HG02588 (cell line): ENCODE results near the gene FAM181A.

ENCODE experiments used
- ATAC-seq: cut with Tn5 transposase; IDR thresholded peaks from one replicate; pipeline ENCODE4 v1.9.1; 2021; ENCODE audit warnings: mild to moderate bottlenecking, moderate library complexity; ENCODE audit not compliant: unreplicated experiment

Gene FAM181A

DNA sequence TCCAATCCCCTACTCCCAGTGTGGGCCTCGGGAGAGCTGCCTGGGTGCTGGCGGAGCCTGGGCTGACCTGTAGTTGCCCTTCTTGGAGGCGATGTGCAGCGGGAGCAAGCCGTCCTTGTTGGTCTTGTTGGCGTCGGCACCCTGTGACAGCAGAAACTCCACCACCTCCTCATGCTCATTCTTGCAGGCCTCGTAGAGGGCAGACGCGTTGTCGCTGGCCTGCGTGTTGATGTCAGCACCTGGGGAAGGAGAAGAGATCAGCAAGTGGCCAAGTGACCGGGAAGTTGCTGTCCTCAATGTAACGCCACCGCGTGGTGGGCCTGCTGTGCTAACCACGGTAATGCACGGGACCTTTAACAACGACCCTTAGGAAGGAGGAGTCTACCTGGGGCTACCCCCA lies 20.1 kb downstream of the FAM181A start:
- ATAC-seq, result no peak

DNA sequence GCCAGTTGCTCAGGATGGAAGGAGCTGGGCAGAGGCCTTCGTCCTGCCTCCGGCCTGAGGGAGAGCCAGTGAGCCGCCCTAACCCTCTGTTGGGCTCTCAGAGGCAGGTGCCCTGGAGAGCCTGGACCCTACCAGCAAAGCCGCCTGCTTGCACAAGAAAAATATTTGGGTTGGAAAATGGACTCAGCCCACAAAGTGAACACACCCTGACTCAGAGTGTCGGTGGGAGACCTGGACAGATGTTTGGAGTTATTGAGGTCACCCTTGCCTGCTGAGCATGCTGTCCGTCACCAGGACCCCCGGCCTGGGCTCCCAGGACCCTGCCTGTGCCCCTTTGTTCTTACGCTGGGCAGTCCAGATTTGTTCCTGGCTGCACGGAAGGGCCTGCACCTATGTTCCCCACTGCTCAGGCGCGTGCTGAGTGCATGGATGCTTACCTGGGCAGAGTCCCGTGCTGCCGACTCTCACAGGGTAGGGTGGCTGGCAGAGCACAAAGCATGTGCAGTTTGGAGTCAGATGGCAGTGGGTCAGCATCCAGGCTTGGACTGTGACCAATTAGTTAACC lies 22.4 kb downstream of the FAM181A start:
- ATAC-seq, result no peak

DNA sequence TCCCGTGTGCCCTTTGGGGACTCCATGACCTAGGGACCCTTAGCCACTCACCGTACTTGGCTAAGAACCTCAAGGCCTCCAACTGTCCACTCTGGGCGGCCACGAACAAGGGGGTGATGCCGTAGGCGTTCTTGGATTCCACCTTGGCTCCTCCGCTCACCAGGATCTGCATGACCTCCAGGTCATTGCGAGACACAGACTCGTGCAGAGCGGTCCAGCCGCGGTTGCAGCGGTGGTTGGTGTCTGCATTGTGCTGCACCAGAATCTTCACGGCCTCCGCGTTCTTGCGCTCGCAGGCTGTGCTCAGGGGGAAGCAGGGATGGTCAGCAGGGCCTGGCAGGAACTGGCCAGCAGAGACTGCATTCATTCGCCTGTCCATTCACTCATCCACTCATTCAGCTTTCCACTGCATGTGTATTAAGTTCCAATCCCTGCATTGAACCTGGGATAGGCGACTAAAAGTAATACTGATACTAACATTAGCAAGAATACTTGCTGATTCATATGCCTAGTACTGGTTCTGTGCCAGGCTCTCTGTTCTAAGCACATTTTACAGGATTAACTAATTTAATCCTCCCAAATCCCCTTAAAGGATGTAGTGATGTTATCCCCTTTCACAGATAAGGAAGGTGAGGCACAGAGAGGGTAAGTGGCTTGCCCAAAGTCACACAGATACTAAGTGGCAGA lies 23.9 kb downstream of the FAM181A start:
- no peak for ATAC-seq

DNA sequence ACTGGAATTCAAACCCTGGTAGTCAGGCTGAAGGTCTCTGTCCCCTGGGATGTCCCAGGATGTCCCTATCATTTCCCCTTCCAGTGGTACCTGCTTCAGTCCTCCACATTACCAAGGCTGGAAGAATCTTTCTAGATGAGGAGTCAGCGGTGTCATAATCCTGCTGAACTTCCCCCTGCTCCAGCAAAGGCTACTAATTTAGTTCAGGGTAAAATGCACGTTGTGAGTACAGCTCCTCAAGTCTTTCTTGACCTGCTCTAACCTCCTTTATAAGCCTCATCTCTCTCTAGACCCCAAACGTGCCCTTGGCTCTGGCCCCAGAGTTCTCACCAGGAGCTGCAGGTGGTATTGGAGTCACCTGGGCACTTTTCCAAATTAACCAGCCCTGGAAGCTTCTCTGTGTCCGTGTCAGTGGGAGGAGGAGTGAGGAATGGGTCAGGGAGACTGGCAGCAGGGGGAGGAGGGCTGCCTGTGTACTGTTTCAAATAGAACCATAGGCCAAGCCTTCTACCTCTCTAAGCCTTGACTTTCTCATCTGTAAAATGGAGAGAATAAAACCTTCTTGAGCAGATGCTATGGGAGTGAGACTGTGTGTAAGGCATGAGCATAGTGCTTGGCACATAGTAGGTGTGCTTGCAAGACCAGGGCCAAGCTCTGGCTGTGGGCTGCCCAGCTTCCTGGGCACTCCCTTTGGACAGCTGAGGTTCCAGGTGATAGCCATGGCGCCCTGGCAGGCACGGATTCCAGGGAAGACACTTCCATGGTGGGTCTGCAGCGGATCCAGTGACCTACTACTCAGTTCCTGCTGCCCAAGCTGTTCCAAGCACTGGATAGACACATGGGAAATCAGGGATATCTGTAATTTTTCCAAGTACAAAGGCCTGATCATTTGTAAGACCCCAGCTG lies 24.7 kb downstream of the FAM181A start:
- ATAC-seq, result no peak

DNA sequence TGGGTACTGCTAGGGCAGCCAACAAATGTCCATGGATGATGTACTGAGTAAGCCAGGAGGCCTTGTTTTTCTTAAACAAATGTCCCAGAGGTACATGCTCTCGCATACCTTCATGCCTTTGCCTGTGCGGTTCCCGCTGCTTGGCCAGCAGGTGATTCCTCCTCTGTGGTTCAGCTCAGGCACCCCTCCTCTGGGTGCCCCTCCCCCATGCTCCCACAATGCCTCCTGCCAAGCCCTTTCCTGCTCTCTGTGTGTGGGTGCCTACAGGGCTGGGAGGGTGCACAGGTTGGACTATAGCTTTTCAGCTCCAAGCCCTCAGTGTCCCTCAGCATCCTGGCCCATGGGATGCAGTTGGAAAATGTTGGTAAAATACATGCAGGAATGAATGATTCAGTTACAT lies 25.7 kb downstream of the FAM181A start:
- no peak for ATAC-seq

DNA sequence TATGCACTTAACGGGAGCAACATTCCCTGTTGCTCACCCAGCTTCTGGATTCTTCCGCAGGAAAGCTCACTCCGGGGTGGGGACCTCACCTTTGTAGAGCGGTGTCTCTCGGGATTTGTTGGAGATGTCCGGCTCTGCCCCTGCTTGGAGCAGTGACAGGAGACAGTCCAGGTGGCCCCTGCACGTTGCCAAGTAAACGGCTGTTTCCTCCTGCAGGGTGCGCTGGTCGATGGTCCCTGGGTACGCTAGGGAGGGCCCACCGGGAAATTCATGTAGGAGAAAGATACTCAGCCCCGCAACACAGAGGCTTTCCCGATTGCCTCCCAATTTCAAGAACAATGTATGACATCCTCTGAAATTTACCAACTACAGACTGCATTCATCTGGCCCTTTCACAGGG lies 26.1 kb downstream of the FAM181A start:
- ATAC-seq, result no peak

DNA sequence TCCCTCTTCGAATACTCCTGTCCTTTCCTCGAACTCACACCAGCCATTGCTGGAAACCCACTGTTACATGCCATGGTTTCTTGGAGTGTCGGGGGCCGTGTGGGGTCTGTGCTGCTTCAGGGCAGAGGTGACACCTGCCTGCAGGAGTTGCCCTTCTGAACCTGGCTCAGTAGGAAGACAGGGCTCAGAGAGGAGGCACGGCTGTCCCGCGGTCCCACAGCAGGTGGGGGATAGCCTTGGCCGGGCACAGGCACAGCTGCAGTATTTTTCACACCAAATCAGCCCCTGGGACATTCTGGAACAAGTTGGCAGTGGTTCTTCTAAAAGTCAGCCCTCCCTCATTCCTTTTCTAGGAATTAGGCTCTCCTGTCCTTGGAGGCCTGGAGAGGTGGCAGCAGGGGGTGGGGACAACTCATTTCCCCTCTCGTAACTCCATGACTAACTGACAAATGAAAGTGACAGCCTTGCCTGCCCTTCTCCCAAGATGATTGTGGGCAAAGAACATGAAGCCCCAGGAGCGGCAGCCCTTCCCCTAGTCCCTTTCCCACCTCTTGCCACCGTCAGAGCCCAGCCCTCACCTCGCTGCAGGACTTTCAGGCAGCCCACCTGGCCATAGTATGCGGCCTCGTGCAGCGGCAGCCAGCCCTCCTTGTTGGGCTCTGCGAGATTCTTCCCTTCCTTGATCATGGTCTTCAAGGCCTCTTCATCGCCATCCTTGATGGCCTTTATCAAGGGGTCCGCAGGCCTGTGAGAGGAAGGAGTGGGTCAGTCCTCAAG lies 26.8 kb downstream of the FAM181A start:
- no peak for ATAC-seq

DNA sequence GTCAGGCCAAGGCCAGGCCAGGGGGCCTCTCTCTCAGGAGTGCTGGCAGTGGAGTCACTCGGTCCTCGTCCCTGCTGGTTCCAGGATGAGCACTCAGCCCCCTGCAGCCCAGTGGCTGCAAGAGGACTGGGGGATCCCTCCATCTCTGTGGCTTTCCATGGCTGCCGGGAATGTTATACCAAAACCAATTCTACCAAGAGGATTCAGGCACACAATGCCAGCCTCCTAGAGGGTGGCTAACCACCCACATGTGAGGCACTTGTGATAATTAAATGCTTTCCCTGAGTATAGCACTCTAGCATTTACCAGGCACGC lies 27.3 kb downstream of the FAM181A start:
- no peak for ATAC-seq

DNA sequence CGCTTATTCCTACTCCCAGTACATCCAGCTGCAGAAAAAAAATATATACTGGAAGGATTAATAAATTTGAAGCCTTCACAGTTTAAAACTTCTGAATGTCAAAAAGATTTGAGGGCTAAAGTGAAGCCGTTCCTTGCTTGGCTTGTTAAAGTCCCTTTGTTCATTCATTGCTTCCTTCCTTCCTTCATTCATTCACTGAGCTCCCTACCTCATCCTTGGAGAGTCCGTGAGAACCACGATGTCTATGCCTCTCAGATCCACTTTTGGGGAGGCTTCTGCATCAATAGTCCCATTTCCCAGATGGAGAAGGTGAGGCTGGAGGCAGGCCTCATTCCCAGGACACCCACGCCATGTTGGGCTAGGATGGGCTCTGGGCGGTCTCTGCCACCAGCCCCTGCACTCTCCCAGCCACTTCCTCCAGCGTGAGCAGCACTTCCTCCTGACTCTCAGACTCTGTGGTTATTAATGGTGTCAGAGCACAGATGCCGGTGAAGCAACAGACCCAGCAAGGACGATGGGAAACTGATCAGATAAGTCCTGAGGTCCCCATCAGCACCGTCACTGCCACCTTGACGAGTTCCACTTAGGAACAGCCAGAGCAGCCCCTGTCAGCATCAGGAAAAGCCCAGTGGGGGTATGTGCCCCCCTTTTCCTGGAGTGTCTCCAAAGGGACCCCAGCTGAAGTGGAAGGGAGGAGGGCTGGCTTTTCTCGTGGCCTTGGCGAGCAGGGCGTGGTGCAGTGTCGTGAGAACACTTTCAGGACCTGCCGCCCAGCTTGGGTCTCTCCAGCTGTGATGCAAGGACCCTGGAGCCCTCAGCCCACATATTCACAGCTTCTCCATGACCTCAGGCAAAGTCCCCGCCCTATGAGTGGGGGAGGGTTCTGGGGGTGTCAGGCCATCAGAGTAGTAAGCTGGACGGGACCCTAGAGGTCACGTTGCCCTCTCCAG lies 28.0 kb downstream of the FAM181A start:
- no peak for ATAC-seq

DNA sequence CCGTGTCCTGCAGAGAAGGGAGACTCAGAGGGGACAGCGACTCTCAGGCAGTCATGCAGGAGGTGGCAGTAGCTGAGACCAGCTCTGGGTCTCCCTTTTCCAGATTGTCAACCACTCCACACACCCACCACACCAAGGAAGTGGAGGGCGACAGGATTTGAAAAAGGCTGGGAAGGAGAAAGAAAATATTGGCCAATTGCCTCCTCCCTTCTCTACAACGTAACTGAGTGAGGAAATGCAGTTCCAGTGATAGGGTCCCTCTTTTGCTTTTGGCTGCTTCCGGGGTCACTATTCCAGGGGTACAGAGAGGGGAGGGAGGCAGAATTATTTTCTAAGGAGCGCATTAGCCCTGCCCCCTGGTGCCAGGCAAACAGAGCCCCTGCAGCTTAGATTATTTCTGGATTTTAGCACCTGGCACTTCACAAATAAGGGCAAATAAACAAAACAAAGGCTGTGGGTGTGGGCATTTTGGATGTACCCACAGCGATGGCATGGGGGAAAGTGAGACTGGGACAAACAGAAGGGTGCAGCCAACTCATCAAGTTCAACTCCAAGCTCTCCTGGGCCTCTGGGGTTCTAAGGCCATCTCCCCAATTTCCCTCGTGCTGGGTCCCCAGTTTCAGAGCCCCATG lies 28.8 kb downstream of the FAM181A start:
- no peak for ATAC-seq

DNA sequence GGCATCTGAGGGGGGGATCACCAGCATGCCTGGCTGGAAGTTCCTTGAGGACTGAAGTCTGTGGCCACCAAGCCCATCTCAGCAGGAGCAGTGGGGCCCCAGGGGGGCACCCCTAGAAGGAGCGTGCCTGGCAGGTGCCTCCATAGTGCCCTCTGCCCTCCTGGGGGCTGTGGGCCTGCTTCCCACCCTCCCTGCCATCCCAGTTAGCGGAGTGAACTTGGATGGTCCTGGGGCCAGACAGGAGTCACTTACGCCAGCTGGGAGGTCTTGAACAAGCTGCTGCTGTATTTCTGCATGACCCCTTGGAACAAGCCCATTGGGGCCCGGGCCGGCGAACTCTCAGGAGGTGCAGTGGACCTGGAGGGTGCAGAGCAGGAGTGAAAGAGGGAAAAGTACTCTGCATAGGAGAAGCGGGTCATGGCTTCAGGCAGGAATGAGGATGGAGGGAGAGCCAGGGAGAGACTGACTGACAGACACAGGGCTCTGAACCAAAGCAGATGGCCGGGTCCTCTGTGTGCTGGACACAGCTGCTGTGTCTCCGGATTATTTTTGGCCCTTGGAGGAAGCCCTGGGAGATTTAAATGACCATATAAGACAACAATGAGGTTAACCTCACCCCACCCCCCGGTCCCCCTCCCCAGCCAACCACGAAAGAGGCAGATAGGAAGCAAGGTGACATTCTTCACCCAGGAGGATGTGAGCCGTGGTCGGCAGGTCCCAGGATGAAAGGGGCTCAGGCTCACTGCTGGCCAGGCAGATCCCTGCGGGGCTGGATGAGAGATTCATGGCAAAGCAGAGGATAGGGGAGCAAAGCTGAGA lies 29.6 kb downstream of the FAM181A start:
- ATAC-seq, result no peak

DNA sequence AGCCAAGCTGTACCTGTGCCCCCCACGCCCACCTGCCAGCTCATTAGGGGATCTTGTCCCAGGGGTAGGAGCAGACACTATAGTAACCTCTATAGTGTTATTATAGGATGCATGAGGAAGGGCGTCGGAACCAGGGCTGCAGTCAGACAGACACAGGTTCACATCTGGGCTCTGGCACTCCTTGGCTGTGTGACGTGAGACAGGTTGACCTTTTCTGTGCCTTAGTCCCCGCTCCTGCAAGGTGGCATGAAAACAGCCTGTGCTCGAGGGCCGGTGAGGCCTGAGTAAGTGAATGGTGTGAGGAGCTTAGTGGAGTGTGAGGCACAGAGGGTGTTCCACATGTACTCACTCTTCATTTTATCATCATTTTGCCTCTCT lies 30.2 kb downstream of the FAM181A start:
- ATAC-seq, result no peak

DNA sequence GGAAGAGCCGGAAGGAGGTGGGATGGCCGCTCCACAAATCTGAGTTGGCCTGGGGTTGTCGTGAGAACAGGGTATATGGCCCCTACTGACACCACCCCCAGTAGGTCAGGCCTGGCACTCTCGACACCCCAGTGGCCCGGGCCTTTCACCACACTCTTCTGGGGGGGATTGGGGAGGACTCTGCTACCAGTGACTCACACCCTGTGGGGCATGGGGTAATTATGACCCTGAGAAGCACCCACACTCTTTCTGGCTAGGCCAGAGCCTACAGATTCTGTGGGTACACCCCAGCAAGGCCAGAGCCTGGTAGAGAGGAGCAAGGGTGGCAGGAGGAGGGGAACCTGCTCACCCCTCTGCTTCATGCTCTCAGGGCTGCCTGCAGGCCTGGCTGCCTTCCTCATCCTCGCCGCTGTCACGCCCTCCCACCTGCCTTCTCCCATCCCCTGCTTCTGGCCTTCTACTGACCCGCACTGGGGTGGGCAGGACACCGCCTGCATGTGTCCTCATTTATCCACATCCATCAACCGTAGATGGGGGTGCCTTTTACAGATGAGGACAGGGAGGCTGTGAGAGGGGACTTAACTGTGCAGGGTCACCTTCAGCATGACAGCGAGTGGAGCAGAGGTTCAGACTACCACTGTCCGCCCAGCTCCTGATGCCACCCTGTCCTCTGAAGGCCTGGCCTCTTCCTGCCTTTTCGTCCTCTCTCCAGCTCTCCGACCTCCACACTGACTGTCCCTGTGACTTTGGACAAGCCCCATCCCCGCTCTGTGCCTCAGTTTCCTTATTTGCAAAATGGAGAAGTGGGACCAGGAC lies 30.8 kb downstream of the FAM181A start:
- ATAC-seq, result no peak

DNA sequence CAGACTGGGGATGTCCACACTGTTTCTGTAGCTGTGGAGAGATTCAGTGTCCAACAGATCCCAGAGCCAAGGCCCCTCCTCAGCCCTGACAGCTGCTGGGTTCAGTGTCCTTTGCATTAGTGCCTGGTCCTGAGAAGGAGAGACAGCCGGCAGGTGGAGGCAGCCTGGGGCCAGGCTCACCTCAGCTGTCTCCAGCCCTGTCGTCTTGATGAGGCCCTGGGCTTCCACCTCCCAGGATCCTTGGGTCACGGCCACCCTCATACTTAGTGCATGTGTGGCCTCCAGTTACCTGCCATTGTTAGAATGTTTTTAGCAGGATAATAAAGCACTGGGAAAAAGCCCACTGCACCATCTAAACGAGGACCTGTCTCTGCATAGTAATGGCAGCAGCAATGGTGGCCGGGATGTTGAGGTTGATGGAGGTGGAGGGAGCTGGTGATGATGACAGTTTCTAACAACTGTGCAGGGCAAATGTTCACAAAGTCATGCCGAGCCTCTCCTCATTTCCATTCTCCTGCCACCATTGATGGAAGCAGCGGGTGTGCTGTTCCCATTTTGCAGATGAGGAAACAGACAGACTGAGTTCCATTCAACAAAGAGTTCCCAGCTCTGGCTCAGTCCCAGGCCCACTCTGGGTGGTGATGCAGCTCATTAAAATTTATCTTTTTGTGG lies 31.6 kb downstream of the FAM181A start:
- no peak for ATAC-seq

DNA sequence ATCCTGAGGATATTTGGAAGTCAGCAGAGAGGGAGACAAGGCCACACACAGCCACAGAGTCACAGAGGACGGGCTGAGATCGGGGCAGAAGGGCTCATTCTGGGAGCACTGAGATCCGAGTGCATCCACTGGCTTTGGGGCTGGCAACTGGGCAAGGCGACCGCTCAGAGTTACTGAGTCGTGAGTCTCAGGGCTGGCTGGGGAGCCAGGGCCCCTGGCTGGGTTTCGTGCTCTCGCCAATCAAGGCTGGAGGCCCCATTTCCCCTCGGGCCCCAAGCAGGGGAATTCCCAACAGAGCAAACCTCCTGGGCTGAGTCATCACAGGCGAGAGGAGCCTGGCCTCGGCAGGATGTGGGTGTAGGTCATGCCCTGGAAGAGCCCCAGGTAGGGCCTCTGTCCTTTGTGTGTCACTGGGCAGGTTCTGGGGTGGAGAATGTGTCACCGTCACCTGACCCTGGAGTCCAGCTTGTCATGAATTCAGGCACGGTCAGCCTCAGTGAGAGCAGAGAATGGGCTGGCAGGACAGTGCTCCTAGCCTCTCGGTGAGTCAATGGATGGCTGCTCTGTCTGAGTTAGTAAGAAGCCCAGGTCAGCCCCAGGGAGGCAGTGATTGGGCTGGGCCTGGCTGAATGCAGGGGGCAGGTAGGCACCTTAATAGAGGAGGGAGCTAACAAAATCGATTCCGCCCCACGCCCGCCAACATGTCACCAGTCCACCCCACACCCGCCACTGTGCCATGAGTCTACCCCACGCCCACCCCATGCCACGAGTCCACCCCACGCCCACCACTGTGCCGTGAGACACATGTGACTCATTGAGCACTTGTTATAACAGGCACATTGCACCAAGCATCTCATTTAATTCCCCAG lies 32.3 kb downstream of the FAM181A start:
- peak; percentile 69 for ATAC-seq

DNA sequence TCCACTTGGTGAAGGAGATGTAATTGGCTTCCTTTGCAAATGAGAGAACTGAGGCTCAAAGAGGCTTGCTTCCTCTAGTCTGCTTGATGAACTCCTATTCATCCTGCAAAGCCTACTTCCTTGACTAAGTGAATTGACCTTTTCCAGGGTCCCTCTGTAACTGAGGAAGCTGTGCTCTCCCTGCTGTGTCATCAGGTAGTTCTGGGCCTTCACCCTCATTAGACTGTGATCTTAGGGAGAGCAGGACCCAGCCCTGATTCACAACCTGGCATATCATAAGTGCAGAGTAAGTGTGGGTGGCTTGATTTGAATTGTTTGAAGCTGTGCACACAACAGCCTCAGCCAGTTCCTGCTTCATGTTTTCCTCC lies 32.9 kb downstream of the FAM181A start:
- no peak for ATAC-seq
